ENCODE measurements around the gene PHACTR1. TPM values are rescaled to one million over a fixed set of nuclear protein-coding genes. Genes with fewer than 3 reads are reported as not detected.
A peak's percentile ranks its signal among the peaks of the same experiment; 100 is the strongest.

Gene PHACTR1
- total RNA-seq, 2 donors from 2014 or later: 6.0 to 12.9 TPM

- intact Hi-C loops (cut with DNase I): no loop called here
- Histone ChIP-seq H3K4me3 (no peak overlapping the region), H3K9me3 (no peaks in the 10 kb centered on the region), H3K4me1 (peaks cover 15% of the 10 kb centered on the region), H3K27ac (no peak overlapping the region), H3K36me3 (replicated peaks in 1 of 2; ENCODE audit: insufficient read depth in 1 of 2, low read depth in 2 of 2) (no peaks in the 10 kb centered on the region), H3K27me3 (no peaks in the 10 kb centered on the region)
- TF ChIP-seq POLR2A (IDR thresholded peaks at IDR 0.05): no peak
- no peak for TF ChIP-seq CTCF (IDR thresholded peaks at IDR 0.05)
- DNase-seq (no peak), ATAC-seq (no peak)
- WGBS, 2 donors: 90 to 93% methylated on average over 5 of the region's 5 CpGs
These were observed 239.4 kb downstream of the PHACTR1 start for GRCh38 chr6:12955956-12956355.

GRCh38 chr6:12956991-12957320 is 240.4 kb downstream of the PHACTR1 start:
- Histone ChIP-seq H3K27ac (peak overlapping the region in 3 of 4 donors; percentile 73 to 84 (median 83)), H3K9me3 (no peaks in the 10 kb centered on the region), H3K4me3 (peak overlapping the region; percentile 20 to 44), H3K27me3 (no peaks in the 10 kb centered on the region), H3K4me1 (peaks cover 18% of the 10 kb centered on the region), H3K36me3 (replicated peaks in 1 of 2; ENCODE audit: insufficient read depth in 1 of 2, low read depth in 2 of 2) (no peaks in the 10 kb centered on the region)
- intact Hi-C loops (cut with DNase I): no loop called here
- 0 to 5% methylated on average over 5 to 6 of the region's 6 CpGs for WGBS, 2 donors
- TF ChIP-seq POLR2A (IDR thresholded peaks at IDR 0.05): no peak
- TF ChIP-seq CTCF (IDR thresholded peaks at IDR 0.05): no peak
- DNase-seq (no peak), ATAC-seq (no peak)

- peaks cover 23% of the 10 kb centered on the region for H3K4me1 ChIP-seq
- TF ChIP-seq POLR2A (IDR thresholded peaks at IDR 0.05) (peak in 2 of 3 donors; percentile 50 to 63), CTCF (IDR thresholded peaks at IDR 0.05) (peak in 3 of 7 experiments; percentile 17 to 29 (median 24))
- no peaks in the 10 kb centered on the region for H3K9me3 ChIP-seq
- peak overlapping the region; percentile 20 to 44 for H3K4me3 ChIP-seq
- peak; percentile 68 to 81 (median 76) for DNase-seq
- peak overlapping the region; percentile 27 to 84 (median 78) for H3K27ac ChIP-seq
- H3K36me3 ChIP-seq (replicated peaks in 1 of 2; ENCODE audit: insufficient read depth in 1 of 2, low read depth in 2 of 2): no peaks in the 10 kb centered on the region
- intact Hi-C loops (cut with DNase I): no loop called here
- no peaks in the 10 kb centered on the region for H3K27me3 ChIP-seq
- ATAC-seq: peak; percentile 85
- WGBS, 2 donors: 0 to 2% methylated on average over 24 of the region's 24 CpGs
These were observed 240.9 kb downstream of the PHACTR1 start for GRCh38 chr6:12957321-12958051.

GRCh38 chr6:12958052-12958706 is 241.6 kb downstream of the PHACTR1 start:
- H3K27ac ChIP-seq: peak overlapping the region; percentile 27 to 84 (median 78)
- 2 to 4% methylated on average over 9 of the region's 9 CpGs for WGBS, 2 donors

More at GRCh38 chr6:12958052-12958706, 241.6 kb downstream of the PHACTR1 start:
- Histone ChIP-seq H3K4me1 (peaks cover 27% of the 10 kb centered on the region), H3K4me3 (peak overlapping the region; percentile 20 to 44), H3K9me3 (no peaks in the 10 kb centered on the region), H3K36me3 (replicated peaks in 1 of 2; ENCODE audit: insufficient read depth in 1 of 2, low read depth in 2 of 2) (no peaks in the 10 kb centered on the region), H3K27me3 (no peaks in the 10 kb centered on the region)
- DNase-seq: peak in 3 of 4 donors; percentile 15 to 22 (median 20)
- TF ChIP-seq POLR2A (IDR thresholded peaks at IDR 0.05): peak in 1 of 3 donors; percentile 8
- no peak for TF ChIP-seq CTCF (IDR thresholded peaks at IDR 0.05)
- intact Hi-C loops (cut with DNase I): no loop called here
- ATAC-seq: peak; percentile 28
